Umbilical cord (tissue), 2 donors: ENCODE data around the gene TAAR6. TPM values are rescaled to one million over a fixed set of nuclear protein-coding genes. Genes with fewer than 3 reads are reported as not detected.
"Not testable (repeated sequence)": the region's sequence is repeated elsewhere in the genome, so short reads cannot be mapped to it uniquely, and the experiment has no call there.

Source experiments
- DNase-seq: peaks from one replicate; pipeline ENCODE4 v3.0.0-alpha.2; 2015; ENCODE audit warnings: low spot score
- total RNA-seq: library from RNA; depleted of rRNA; stranded (reverse); fragments of >200 nt; gene quantifications from one replicate; pipeline ENCODE4 v1.2.3, GENCODE V29; 2014; ENCODE audit warnings: low replicate concordance; ENCODE audit not compliant: insufficient read depth

TAAR6 gene, protein sequence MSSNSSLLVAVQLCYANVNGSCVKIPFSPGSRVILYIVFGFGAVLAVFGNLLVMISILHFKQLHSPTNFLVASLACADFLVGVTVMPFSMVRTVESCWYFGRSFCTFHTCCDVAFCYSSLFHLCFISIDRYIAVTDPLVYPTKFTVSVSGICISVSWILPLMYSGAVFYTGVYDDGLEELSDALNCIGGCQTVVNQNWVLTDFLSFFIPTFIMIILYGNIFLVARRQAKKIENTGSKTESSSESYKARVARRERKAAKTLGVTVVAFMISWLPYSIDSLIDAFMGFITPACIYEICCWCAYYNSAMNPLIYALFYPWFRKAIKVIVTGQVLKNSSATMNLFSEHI
- not detected for total RNA-seq

GRCh38 chr6:132570221-132570777, at the start of gene TAAR6:
Gene TAAR6 (plus strand): TSS chr6:132570322. CDS start chr6:132570322, 0 bp downstream.
- no peak for DNase-seq

DNA sequence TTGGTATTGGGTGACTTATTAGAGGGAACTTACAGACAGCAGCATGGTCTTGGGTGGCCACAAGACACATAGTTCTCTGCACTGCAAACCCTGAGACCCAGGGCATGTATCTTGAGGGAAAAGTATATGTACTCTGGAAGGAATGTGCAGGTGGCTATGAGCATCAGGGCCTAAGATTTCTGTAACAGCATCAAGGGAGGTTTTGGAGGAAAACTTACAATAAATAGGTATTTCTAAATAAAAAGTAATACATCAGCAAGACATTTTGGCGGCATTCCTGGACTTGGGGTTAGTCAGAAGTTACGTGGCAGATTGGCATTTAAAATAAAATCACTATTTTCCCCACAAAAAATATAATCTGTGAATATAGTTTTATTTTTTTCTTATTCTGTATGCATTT, 49.2 kb upstream of the TAAR6 start:
- DNase-seq: no peak

DNA sequence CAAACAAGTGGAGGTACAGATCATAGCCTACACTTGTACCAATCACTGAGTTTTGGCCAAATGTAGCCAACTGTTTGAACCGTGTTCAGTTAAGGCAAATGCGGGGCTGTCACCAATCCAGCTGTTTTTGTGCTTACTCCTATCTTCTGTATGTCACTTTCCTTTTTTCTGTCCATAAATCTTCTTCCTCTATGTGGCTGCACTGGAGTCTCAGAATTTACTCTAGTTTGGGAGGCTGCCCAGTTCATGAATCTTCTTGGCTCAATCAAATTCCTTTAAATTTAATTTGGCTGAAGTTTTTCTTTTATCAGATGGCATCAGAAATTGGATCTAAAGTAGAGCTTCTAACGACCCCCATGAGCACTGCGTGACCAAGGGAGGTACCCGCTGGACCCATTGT, 45.5 kb upstream of the TAAR6 start:
- no peak for DNase-seq

DNA sequence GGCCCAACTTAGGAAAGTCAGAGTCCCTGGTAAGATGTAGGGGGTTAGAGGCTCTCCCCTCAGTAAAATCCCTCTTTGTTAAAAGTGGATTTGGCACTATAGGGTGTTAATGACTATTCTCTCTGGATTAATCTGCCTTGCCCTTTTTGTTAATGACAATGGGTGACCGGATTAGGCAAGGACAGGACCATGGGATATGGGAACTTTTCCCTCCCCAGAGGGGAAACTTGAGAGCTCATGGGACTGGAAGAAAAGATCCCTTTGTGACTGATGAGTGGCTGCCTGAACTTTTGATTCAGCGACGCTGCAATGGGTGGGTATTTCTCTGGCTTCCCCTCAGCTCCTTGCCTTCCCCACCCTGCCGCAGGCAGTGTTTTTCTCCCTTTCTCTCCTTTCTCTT, 44.3 kb upstream of the TAAR6 start:
- no peak for DNase-seq

- no peak for DNase-seq
These were observed 43.7 kb upstream of the TAAR6 start for GRCh38 chr6:132526461-132526860.

- no peak for DNase-seq
These were observed 42.3 kb upstream of the TAAR6 start for GRCh38 chr6:132527791-132528190.

DNA sequence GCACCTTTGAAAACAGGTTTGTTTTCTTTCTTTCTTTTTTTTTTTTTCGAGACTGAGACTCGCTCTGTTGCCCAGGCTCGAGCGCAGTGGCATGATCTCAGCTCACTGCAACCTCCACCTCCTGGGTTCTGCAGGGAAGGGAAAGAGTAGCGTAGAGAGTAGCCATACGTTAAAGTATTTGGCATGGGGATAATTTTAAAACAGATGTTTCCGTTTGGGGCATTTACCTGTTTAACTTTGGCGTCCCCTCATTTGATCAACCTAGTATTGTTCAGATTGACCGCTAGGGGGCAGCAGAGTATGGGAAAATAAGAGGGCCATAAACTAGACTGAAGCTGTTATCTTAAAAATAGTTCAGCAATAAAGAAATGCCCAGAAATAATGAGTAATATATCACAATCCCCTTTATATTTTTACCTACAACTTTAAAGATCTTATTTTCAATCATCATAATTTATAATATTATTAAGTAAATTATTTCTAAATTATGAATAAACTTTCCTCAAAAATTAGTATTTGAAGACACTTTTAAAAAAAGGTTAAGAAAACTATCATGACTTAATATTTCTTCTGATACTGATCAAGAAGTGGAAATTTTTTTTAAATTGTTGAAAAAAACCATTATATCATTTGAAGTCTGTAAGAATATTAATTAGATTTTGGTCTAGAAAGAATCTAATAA, 39.7 kb upstream of the TAAR6 start:
- peak; percentile 55 for DNase-seq

DNA sequence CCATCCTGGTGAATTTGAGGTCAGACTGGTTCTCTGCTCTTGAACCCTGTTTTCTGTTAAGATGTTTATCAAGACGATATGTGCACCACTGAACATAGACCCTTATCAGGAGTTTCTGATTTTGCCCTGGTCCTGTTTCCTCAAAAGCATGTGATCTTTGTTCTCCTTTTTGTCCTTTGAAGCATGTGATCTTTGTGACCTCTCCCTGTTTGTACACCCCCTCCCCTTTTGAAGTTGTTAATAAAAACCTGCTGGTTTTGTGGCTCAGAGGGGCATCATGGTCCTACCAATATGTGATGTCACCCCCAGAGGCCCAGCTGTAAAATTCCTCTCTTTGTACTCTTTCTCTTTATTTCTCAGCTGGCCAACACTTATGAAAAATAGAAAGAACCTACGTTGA, 35.6 kb upstream of the TAAR6 start:
- not testable (repeated sequence) for DNase-seq

DNA sequence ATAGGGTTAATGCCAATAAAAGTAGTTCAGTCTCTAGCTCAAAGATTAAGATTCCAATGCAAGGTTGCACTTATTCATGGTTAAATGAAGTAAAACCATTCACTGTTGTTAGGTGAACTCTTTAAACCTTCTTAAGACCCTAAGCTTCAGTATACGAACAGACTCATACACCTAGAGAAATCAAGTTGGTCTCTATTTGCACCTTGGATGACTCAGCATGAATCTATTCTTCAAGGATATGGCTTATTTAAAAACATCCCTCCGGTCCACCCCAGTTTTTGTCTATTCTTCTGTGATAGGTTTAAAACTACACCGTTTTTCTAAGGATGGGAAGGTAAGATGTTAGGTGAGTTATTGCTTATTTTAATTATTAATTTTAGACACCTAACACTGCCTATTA, 33.0 kb upstream of the TAAR6 start:
- DNase-seq: no peak

GRCh38 chr6:132537977-132538376, 32.1 kb upstream of the TAAR6 start, which contains the start of gene TAAR9:
Gene TAAR9 (plus strand): TSS chr6:132538277. CDS start chr6:132538290, 13 bp downstream.
- no peak for DNase-seq

DNA sequence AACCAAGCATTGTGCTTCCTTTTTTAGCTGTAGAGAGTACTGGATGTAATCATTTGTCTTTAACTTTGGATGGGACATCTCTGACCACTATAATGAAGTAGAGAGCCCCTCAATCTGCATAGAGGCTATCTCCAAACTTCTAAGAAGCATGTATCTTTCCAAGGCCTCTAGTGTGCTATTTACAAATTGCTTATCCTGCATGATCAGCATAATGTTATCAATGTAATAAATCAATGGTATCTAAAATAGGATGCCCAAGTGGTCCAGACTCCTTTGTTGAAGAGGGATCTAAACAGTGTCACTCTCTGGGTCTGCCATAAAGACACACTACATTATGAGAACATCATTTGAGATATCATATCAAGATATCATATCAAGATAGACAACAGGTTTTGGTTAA, 25.3 kb upstream of the TAAR6 start:
- DNase-seq: no peak

- no peak for DNase-seq
These were observed 21.2 kb upstream of the TAAR6 start for GRCh38 chr6:132548746-132549463.

- DNase-seq: no peak
These were observed 18.9 kb upstream of the TAAR6 start for GRCh38 chr6:132551214-132551613.

DNA sequence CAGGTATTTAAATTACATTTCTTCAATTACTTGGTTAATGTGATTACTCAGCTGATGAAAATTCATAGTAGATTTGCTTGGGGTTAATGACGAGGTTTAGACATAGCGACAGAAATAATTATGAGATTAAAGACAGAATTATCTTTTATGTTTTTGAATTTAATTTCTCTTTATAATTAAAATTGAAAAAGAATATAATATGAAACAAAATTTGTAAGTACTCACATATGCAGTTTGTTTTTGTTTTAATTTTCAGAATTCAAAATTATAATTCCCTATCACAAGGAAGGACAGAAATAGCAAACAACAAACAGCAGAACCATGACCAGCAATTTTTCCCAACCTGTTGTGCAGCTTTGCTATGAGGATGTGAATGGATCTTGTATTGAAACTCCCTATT, 17.8 kb upstream of the TAAR6 start, which contains the start of gene TAAR8:
Gene TAAR8 (plus strand): TSS at position 301 of the 400 bp plus-strand sequence. CDS start 21 bp downstream, at position 322.
- no peak for DNase-seq

DNA sequence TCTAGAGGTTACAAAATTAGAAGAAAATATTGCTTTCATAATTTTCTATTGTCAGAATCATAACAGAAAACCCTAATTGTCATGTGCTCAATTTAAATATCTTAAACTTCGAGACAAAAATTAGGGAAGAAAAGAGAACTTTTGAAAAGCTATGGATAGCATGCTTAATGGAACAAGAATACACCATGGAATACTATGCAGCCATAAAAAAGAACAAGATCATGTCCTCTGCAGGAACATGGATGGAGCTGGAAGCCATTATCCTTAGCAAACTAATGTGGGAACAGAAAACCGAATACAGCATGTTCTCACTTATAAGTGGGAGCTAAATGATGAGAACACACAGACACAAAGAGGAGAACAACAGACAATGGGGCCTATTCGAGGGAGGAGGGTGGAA, 10.0 kb upstream of the TAAR6 start:
- not testable (repeated sequence) for DNase-seq

GRCh38 chr6:132566404-132566803, 3.7 kb upstream of the TAAR6 start:
- DNase-seq: no peak

- no peak for DNase-seq
These were observed 2.6 kb upstream of the TAAR6 start for GRCh38 chr6:132567566-132567965.

GRCh38 chr6:132568611-132569010, 1.5 kb upstream of the TAAR6 start:
- no peak for DNase-seq

DNA sequence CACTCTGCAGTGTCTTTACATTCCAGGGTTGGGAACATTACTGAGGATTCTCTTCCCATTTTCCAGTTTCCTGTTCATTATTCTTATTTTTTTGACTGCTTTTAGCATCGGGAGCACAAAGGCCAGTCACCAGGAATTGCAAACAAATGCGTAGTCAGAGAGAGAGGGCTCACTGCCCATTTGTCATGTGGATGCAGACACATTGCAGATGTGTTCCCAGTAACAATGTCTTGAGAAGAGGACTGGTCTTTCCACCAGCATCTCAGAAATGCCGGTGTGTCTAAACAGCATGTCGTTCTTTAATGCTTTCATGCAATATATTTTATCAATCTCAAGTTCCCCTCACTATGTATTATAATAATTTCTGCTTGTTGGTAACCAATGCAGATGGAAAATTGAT, 952 bp upstream of the TAAR6 start:
- no peak for DNase-seq

GRCh38 chr6:132571774-132572173, 1.7 kb downstream of the TAAR6 start:
- no peak for DNase-seq

- DNase-seq: no peak
These were observed 14.6 kb downstream of the TAAR6 start for GRCh38 chr6:132584698-132585097.

GRCh38 chr6:132587424-132587823, 17.3 kb downstream of the TAAR6 start:
- no peak for DNase-seq
